ENCODE results near the gene GATB. TPM values are rescaled to one million over a fixed set of nuclear protein-coding genes. Genes with fewer than 3 reads are reported as not detected.

Gene GATB
- polyA plus RNA-seq, 3 donors, result 5.5 to 12.2 (median 9.0) TPM

DNA sequence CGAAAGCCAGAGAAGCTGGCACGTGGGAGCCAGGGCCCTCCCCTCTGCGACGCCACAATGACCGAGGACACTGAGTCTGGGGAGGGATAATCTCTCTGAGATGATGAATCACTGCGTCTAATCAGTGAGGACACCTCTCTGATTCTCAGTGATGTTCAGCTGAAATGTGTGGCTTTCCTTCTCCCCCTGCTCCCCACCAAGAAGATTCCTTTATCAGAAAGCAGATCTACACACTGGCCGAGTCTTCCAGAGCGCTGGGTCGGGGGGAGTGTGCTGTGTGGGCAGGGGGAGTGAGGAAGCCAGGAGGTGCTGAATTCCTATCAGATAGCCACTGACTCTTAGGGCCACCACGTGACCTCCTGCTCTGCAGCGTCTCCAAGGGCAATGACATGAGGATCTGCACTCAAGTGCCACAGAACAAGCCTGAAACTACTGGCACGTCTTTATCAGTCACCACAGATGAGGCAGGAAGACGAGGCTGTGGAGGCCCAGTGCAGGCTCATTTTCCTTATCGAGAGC, 89.2 kb downstream of the GATB start:
- Histone ChIP-seq H3K4me1 (ENCODE audit: control insufficient read depth in 1 of 2, insufficient read depth in 2 of 2, low read length in 2 of 2) (no peaks in the 10 kb centered on the region), H3K27ac (ENCODE audit: low read depth in 1 of 2, low read length in 2 of 2) (no peak overlapping the region), H2AFZ (ENCODE audit: insufficient read depth, low read depth, low read length, poor library complexity, severe bottlenecking) (no peak overlapping the region), H3K4me3 (replicated peaks in 1 of 3; ENCODE audit: low read depth in 2 of 3, low read length in 3 of 3) (no peak overlapping the region), H3K79me2 (ENCODE audit: insufficient read depth, low read length) (no peaks in the 10 kb centered on the region), H4K20me1 (ENCODE audit: insufficient read depth, low read length) (no peaks in the 10 kb centered on the region), H3K9me3 (replicated peaks in 1 of 2; ENCODE audit: control insufficient read depth in 1 of 2, insufficient read depth in 1 of 2, low read length in 2 of 2) (no peaks in the 10 kb centered on the region), H3K9ac (ENCODE audit: insufficient read depth, low read length, poor library complexity, severe bottlenecking) (no peak overlapping the region), H3K4me2 (replicated peaks; ENCODE audit: extremely low read depth, low read length, poor library complexity, severe bottlenecking) (no peak overlapping the region), H3K36me3 (replicated peaks in 1 of 2; ENCODE audit: control insufficient read depth in 1 of 2, insufficient read depth in 2 of 2, low read length in 2 of 2) (no peaks in the 10 kb centered on the region), H3K27me3 (ENCODE audit: control insufficient read depth in 2 of 2, insufficient read depth in 2 of 2, low read length in 2 of 2) (no peaks in the 10 kb centered on the region)
- TF ChIP-seq CTCF (IDR thresholded peaks at IDR 0.05), result no peak
- H3K36me3 Mint-ChIP-seq, result peaks cover 6 to 18% of the 10 kb centered on the region in 2 donors
- 94% methylated on average over 8 of the region's 14 CpGs for WGBS (ENCODE audit: insufficient coverage)
- DNase-seq, result no peak
- H3K9me3 Mint-ChIP-seq, result no peaks in the 10 kb centered on the region
- intact Hi-C loops (cut with micrococcal nuclease), result no loop called here
- peaks cover 0 to 2% (median 1%) of the 10 kb centered on the region in 3 donors for H3K27me3 Mint-ChIP-seq (ENCODE audit: low read depth in 3 of 3)
- H3K4me1 Mint-ChIP-seq, result no peaks in the 10 kb centered on the region
- H3K4me3 Mint-ChIP-seq, result no peak overlapping the region
- H3K27ac Mint-ChIP-seq, result no peak overlapping the region

- Mint-ChIP-seq H3K36me3 (peaks cover 5 to 15% of the 10 kb centered on the region in 2 donors), H3K9me3 (no peaks in the 10 kb centered on the region), H3K27ac (no peak overlapping the region), H3K4me1 (no peaks in the 10 kb centered on the region), H3K4me3 (no peak overlapping the region), H3K27me3 (ENCODE audit: low read depth in 3 of 3) (peaks cover 0 to 2% (median 1%) of the 10 kb centered on the region in 3 donors)
- TF ChIP-seq CTCF (IDR thresholded peaks at IDR 0.05), result no peak
- Histone ChIP-seq H3K9ac (ENCODE audit: insufficient read depth, low read length, poor library complexity, severe bottlenecking) (no peak overlapping the region), H3K4me2 (replicated peaks; ENCODE audit: extremely low read depth, low read length, poor library complexity, severe bottlenecking) (no peak overlapping the region), H3K36me3 (replicated peaks in 1 of 2; ENCODE audit: control insufficient read depth in 1 of 2, insufficient read depth in 2 of 2, low read length in 2 of 2) (no peaks in the 10 kb centered on the region), H3K27ac (ENCODE audit: low read depth in 1 of 2, low read length in 2 of 2) (no peak overlapping the region), H3K4me3 (replicated peaks in 1 of 3; ENCODE audit: low read depth in 2 of 3, low read length in 3 of 3) (no peak overlapping the region), H3K79me2 (ENCODE audit: insufficient read depth, low read length) (no peaks in the 10 kb centered on the region), H2AFZ (ENCODE audit: insufficient read depth, low read depth, low read length, poor library complexity, severe bottlenecking) (no peak overlapping the region), H3K27me3 (ENCODE audit: control insufficient read depth in 2 of 2, insufficient read depth in 2 of 2, low read length in 2 of 2) (no peaks in the 10 kb centered on the region), H3K4me1 (ENCODE audit: control insufficient read depth in 1 of 2, insufficient read depth in 2 of 2, low read length in 2 of 2) (no peaks in the 10 kb centered on the region), H3K9me3 (replicated peaks in 1 of 2; ENCODE audit: control insufficient read depth in 1 of 2, insufficient read depth in 1 of 2, low read length in 2 of 2) (no peaks in the 10 kb centered on the region), H4K20me1 (ENCODE audit: insufficient read depth, low read length) (no peaks in the 10 kb centered on the region)
- DNase-seq, result no peak
- intact Hi-C loops (cut with micrococcal nuclease), result no loop called here
- 100% methylated on average over 3 of the region's 5 CpGs for WGBS (ENCODE audit: insufficient coverage)
These were observed 90.0 kb downstream of the GATB start for GRCh38 chr4:151670843-151671242.

Data from CD14-positive monocyte (primary cell).